Adipose tissue (tissue), 3 donors: ENCODE results near the gene WSCD2. TPM values are rescaled to one million over a fixed set of nuclear protein-coding genes. Genes with fewer than 3 reads are reported as not detected.

Experiments used
- H3K27ac ChIP-seq: one replicate; pipeline ENCODE4 v1.5.1; 2013; ENCODE audit warnings: low read depth, low read length
- WGBS, 3 donors: extraction: QIAGEN DNeasy Blood & Tissue Kit; methylation state at CpG; one replicate each; pipeline ENCODE4 v1.1.7; 2013; 5-methylcytosine and 5-hydroxymethylcytosine counted together
- polyA plus RNA-seq, 3 donors: library from polyadenylated mRNA; stranded (reverse); fragments of 200-250 nt; gene quantifications; one replicate each; pipeline ENCODE4 v1.2.3, GENCODE V29; 2013
- donor health status: healthy with polysubstance abuse.
- donor health status: Bipolar disorder and iron deficiency.
- donor health status: healthy.

The WSCD2 gene
- polyA plus RNA-seq, 3 donors = 0.07 to 0.90 (median 0.22) TPM

DNA sequence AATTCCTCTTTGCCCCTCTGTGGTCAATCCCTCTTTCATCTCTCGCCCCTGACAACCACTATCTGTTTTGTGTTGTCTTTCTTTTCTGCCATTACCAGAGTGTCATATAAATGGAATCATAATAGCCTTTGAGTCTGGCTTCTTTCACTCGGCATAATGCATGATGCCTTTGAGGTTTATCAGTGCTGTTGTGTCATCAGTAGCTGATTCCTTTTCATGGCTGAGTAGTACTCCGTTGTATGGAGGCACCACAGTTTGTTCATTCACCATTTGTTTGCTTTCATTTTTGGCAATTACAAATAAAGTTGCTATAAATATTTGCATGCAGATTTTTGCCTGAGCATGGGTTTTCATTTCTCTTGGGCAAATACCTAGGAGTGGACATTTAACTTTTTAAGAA is 47.2 kb downstream of the WSCD2 start:
- no peak overlapping the region for H3K27ac ChIP-seq
- 87 to 92% (median 91%) methylated on average over 3 of the region's 3 CpGs for WGBS, 3 donors

DNA sequence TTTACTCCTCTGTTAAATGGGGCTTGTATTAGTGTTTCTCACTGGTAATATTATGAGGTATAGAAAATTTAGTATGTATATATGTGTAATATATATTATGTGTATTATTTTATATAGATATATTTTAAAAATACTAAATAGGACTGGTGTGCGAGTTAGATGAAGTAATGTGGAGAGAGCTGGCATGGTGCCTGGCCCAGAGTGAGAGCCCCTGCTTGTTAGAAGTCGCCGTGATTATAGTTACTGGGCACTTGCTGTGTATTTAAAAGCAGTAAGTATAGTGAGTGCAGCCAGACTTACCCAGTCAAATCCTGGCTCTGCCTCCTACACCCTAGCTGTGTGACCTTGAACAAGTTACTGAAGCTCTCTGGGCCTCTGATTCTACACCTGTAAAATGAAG is 48.0 kb downstream of the WSCD2 start:
- H3K27ac ChIP-seq = no peak overlapping the region

GRCh38 chr12:108179305-108179704 is 50.2 kb downstream of the WSCD2 start:
- WGBS, 3 donors = 55 to 73% (median 70%) methylated on average over 2 of the region's 2 CpGs
- H3K27ac ChIP-seq = no peak overlapping the region

More for the DNA sequence above, 48.0 kb downstream of the WSCD2 start:
- 84 to 95% (median 94%) methylated on average over 3 of the region's 3 CpGs for WGBS, 3 donors

DNA sequence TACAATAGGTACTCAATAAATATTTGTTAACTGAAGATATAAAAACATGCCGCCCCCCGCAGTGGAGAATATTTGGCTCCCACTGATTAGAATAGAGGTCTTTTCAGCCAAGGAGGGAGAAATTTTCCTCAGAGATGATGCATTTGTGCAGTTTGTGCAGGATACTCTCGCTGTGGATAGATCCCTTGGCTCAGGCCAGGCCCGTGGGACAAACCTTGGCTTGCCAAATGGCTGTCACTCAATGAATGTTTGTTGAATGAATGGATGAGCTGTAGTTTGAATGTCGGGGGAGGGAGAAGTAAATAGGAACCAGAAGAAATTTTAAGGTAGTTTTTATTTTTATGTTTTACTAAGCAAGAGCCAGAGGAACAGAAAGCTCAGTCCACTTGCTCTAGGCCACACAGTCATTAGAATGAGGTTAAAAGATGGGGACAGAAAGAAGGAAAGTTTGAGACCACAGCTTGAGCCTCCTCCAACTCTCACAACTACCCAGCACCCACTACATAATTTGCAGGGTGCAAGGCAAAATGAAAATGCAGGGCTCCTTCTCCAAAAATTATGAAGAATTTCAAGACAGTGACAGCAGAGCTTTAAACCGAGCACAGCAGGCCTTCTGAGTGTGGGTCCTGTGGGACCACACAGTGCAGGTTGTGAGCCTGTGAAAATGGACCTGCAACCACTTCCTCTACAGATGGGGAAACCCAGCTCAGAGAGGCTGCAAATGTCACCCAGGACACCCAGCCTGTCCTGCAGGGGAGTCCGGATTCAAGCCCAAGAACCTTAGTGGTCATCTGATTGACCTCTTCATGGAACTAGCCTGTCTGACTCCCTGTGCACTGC is 51.4 kb downstream of the WSCD2 start:
- H3K27ac ChIP-seq = no peak overlapping the region
- 70 to 76% (median 74%) methylated on average over 7 of the region's 7 CpGs for WGBS, 3 donors

- 69 to 72% (median 71%) methylated on average over 8 of the region's 8 CpGs for WGBS, 3 donors
- no peak overlapping the region for H3K27ac ChIP-seq
These were observed 52.0 kb downstream of the WSCD2 start for GRCh38 chr12:108181095-108181454.

GRCh38 chr12:108182096-108182495 is 53.0 kb downstream of the WSCD2 start:
- no peak overlapping the region for H3K27ac ChIP-seq
- WGBS, 3 donors = 61 to 81% (median 77%) methylated on average over 4 of the region's 4 CpGs

- H3K27ac ChIP-seq = no peak overlapping the region
These were observed 55.9 kb downstream of the WSCD2 start for GRCh38 chr12:108185002-108185401.

DNA sequence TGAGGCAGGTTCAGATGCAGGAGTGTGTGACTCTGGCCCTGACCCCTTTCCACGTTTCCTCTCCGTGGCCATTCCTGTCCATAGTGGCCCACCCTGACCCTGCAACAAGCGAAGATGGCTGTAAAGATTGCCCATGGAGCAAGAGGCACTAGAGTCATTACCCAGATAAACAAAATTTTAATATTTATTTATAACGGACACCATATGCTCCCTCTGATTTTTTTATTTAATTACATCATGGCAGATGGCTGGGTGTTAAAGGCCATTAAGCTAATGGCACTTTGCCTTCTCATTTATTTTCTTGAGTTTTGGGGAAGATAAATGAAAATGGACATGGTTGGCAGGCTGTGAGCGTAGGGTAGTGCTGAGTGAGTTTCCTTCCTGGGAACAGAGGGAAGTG is 58.7 kb downstream of the WSCD2 start:
- 72 to 77% (median 74%) methylated on average over 5 of the region's 5 CpGs for WGBS, 3 donors

More at GRCh38 chr12:108185002-108185401, 55.9 kb downstream of the WSCD2 start:
- 74 to 90% (median 81%) methylated on average over 1 of the region's 1 CpG for WGBS, 3 donors

GRCh38 chr12:108190529-108190928 is 61.4 kb downstream of the WSCD2 start:
- no peak overlapping the region for H3K27ac ChIP-seq
- 45 to 57% (median 52%) methylated on average over 3 of the region's 3 CpGs for WGBS, 3 donors

More for the DNA sequence above, 58.7 kb downstream of the WSCD2 start:
- no peak overlapping the region for H3K27ac ChIP-seq

- H3K27ac ChIP-seq = no peak overlapping the region
- 52 to 82% (median 75%) methylated on average over 2 of the region's 2 CpGs for WGBS, 3 donors
These were observed 62.0 kb downstream of the WSCD2 start for GRCh38 chr12:108191086-108191485.

DNA sequence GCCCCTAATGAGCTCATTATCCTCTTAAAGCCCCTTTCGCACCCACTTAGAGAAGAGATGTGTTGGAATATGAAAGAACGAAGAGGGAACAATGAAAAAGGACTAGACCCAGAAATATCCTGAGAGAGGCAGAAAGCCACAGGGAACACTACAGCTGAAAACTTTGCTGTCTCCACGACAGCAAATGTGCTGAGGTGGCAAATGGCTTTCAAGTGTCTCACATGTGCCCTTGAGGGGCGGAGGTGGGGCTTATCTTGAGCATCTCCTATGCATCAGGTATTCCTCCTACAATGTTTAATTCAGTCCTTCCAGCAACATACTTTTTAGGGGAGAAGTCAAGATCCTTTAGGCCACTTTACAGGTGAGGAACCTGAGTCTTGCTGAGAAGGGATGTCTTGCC is 62.9 kb downstream of the WSCD2 start:
- 46 to 62% (median 57%) methylated on average over 4 of the region's 4 CpGs for WGBS, 3 donors
- no peak overlapping the region for H3K27ac ChIP-seq

DNA sequence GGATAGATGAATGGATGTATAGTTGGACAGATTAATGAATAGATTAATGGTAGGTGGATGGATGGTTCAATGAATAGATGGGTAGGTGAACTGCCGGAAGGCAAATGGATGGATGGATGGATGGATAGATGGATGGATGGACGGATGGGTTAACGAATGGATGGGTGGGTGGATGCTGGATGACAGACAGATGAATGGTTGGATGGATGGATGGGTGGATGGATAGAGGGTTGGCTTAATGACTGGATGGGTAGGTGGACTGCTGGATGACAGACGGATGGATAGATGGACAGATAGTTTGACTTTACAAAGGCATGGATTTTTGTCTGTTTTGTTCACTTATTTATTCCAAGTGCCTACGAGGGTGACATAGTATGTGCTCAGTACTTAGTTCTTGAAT is 64.4 kb downstream of the WSCD2 start:
- H3K27ac ChIP-seq = no peak overlapping the region
- WGBS, 3 donors = 69 to 79% (median 76%) methylated on average over 5 of the region's 5 CpGs

- WGBS, 3 donors = 17 to 28% (median 26%) methylated on average over 2 of the region's 2 CpGs
- no peak overlapping the region for H3K27ac ChIP-seq
These were observed 64.8 kb downstream of the WSCD2 start for GRCh38 chr12:108193917-108194316.

GRCh38 chr12:108194585-108194984 is 65.5 kb downstream of the WSCD2 start:
- WGBS, 3 donors = 40 to 80% (median 73%) methylated on average over 1 of the region's 1 CpG

GRCh38 chr12:108196319-108196718 is 67.2 kb downstream of the WSCD2 start:
- H3K27ac ChIP-seq = no peak overlapping the region
- WGBS, 3 donors = 57 to 98% (median 81%) methylated on average over 1 of the region's 1 CpG

More at GRCh38 chr12:108194585-108194984, 65.5 kb downstream of the WSCD2 start:
- H3K27ac ChIP-seq = no peak overlapping the region

DNA sequence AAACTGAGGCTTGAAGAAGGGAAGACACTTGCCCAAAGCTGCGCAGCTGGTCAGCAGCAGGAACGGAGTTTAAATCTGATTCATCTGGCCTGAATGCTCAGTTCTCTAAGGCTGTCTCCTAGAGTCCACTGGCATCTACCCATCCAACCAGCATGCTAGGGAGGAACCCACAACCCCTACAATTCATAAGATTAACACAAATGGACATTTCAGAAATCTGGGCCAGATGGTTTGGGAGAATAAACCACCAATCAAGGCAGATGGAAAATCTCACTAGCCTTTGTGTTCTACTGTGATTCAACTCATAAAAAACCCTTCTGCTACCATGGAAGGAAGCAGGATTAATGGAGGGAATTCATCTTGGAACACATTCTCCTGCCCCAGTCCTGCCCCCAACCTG is 67.8 kb downstream of the WSCD2 start:
- no peak overlapping the region for H3K27ac ChIP-seq
- WGBS, 3 donors = 78 to 94% (median 91%) methylated on average over 2 of the region's 2 CpGs

- H3K27ac ChIP-seq = no peak overlapping the region
- 49 to 63% (median 63%) methylated on average over 4 of the region's 4 CpGs for WGBS, 3 donors
These were observed 69.0 kb downstream of the WSCD2 start for GRCh38 chr12:108198043-108198442.

DNA sequence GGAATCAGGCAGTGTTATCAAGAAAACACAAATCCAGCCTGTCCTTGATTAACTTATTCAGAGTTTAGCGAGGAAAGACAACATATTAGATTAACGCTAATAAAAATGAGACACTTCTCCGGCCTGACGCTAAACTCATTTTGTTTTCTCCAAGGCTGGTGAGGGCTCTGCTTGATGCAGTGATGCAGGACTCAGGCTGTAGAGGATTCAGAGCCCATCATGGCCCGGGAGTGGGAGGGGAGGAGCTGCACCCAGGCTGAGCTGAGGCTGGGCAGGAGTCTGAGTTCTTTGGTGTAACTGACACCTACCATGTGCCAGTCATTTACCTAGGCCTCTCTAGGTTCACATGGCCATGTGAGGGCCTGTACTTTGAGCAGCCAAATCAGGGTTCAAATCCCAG is 70.0 kb downstream of the WSCD2 start:
- WGBS, 3 donors = 73 to 84% (median 79%) methylated on average over 5 of the region's 5 CpGs
- no peak overlapping the region for H3K27ac ChIP-seq

DNA sequence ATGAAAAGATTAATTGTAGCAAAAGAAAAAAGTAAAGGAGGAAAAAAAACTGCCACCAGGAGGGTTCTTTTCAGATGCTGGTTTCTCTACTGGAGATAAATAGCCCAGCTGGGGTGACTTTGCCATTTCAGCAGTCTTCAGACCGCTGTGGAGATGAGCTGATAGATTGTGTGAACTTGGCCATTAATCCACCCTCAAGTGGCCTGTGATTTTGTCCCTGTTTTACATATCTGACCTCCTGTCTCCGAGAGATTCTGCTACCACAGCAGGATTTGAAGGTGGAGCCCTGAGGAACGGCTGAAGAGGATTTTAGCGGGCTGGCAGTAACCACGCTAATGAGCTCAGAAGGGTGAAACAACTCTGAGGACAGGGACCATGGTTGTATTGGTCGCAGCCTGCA is 72.7 kb downstream of the WSCD2 start:
- no peak overlapping the region for H3K27ac ChIP-seq
- WGBS, 3 donors = 24 to 49% (median 47%) methylated on average over 6 of the region's 6 CpGs
